Measurements from ENCODE around the gene GRAMD2A. TPM values are rescaled to one million over a fixed set of nuclear protein-coding genes. Genes with fewer than 3 reads are reported as not detected.

GRAMD2A gene
- total and polyA plus RNA-seq, 2 experiments from 2014 or later = 0.70 to 2.8 TPM

DNA sequence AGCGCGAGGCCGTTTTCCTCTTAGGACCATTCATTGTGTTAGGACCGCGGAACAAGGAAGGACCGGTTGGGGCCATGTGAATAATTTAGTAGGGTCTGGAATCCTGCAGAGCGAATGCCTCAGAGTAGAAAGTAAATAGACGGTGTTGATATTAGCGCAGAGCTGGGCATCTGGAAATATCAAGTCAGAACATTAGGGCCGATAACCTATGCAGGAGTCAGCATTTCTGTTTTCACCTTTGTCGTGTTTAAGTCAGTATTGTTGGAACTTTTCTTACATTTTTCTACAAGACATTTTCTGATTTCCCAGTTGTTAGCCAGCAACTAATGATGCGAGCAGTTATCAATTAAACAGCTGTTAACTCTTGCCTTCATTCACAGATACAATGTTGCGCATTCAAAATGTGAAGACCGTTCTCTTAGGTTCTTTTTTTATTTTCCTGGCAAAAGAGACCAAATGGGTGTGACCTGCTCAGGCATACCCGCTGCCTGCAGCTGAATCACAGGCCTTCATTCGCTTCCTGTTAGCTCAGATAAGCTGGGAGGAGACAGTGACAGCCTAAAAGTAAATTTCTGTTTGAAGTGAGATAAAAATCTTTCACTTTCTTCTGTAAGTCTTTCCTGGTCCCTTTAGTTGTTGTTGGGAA, 34.4 kb upstream of the GRAMD2A start:
- Histone ChIP-seq H3K9me2 (ENCODE audit: insufficient read depth) (no peaks in the 10 kb centered on the region), H3F3A (replicated peaks; ENCODE audit: low read depth) (peaks cover 12% of the 10 kb centered on the region), H2AFZ (0 out of 2 replicates have a peak overlapping the region, but pooled peaks have one; percentile 38), H4K20me1 (replicated peaks; ENCODE audit: insufficient read depth) (peaks cover 29% of the 10 kb centered on the region), H3K27ac (ENCODE audit: low read depth) (peak overlapping the region; percentile 96), H3K36me3 (ENCODE audit: insufficient read depth) (no peaks in the 10 kb centered on the region), H3K4me1 (ENCODE audit: insufficient read depth) (peaks cover 36% of the 10 kb centered on the region), H3K4me3 (peak overlapping the region; percentile 99), H3K79me2 (replicated peaks; ENCODE audit: insufficient read depth) (peaks cover 39% of the 10 kb centered on the region), H3K27me3 (ENCODE audit: insufficient read depth) (no peaks in the 10 kb centered on the region), H3K4me2 (peak overlapping the region; percentile 88)
- H3K27me3 Mint-ChIP-seq (ENCODE audit: insufficient read depth, low read depth, poor library complexity) = peaks cover 48% of the 10 kb centered on the region
- peak overlapping the region; percentile 94 for H3K27ac Mint-ChIP-seq
- ATAC-seq (no peak), DNase-seq (ENCODE audit: low spot score) (peak; percentile 74)
- H3K4me1 Mint-ChIP-seq = peaks cover 36% of the 10 kb centered on the region
- peaks cover 13% of the 10 kb centered on the region for H3K36me3 Mint-ChIP-seq (ENCODE audit: low read depth)
- H3K4me3 Mint-ChIP-seq = peak overlapping the region; percentile 96
- 0 out of 3 replicates have a peak, but pooled peaks cover 2% of the 10 kb centered on the region for H3K9me3 Mint-ChIP-seq
- TF ChIP-seq NANOG (IDR thresholded peaks at IDR 0.05; ENCODE audit: borderline replicate concordance) (no peak), ZNF114 (CRISPR knock-in tag; IDR thresholded peaks at IDR 0.05) (no peak), POLR2AphosphoS5 (IDR thresholded peaks at IDR 0.05; ENCODE audit: low read depth) (no peak), JUNB (IDR thresholded peaks at IDR 0.05; ENCODE audit: unreplicated experiment) (no peak)
- TF ChIP-seq, protein P1, sequence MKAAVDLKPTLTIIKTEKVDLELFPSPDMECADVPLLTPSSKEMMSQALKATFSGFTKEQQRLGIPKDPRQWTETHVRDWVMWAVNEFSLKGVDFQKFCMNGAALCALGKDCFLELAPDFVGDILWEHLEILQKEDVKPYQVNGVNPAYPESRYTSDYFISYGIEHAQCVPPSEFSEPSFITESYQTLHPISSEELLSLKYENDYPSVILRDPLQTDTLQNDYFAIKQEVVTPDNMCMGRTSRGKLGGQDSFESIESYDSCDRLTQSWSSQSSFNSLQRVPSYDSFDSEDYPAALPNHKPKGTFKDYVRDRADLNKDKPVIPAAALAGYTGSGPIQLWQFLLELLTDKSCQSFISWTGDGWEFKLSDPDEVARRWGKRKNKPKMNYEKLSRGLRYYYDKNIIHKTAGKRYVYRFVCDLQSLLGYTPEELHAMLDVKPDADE (IDR thresholded peaks at IDR 0.05) = no peak

DNA sequence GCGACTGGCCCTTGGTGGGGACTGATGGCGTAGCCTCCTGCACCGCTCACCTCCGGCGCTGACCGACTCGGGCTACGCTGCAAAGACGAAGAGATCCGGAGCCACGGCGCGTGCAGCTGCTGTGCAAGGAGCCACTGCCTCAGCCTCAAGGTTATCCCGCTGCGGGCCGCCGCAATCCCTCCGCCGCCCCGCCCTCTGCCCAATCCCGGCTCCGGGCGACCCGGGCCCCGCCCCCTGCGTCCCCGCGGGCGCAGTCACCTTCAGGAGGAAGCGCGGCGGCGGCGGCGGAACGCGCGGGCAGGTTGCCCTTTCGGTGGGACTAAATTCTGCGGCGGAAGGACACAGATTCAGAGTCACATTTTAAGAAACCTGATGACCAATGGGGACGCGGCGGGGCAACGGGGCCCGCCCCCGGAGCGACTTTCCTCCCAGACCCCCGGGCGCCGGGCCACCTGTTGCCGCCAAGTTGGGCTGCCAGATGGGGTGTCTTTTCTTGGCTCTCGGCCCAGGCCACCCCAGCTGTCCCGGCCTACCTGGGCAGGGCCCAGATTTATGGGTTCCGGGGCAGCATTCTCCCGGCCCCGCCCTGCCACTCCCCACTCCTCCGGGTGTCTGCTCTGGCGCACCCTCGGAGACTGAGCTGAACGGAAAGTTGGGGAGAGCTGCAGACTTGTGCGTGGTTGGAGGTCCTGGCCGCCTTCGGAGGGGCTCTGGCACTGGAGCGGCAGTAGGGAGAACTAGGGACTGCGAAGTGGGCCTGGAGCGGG, 33.7 kb upstream of the GRAMD2A start, which contains the start of gene PKM:
Gene PKM (minus strand): TSS at position 125 of the 767 bp plus-strand sequence. CDS start 12,093 bp downstream, outside the sequence.
- H4K20me1 ChIP-seq (replicated peaks; ENCODE audit: insufficient read depth) = peaks cover 33% of the 10 kb centered on the region
- TF ChIP-seq, protein P2, sequence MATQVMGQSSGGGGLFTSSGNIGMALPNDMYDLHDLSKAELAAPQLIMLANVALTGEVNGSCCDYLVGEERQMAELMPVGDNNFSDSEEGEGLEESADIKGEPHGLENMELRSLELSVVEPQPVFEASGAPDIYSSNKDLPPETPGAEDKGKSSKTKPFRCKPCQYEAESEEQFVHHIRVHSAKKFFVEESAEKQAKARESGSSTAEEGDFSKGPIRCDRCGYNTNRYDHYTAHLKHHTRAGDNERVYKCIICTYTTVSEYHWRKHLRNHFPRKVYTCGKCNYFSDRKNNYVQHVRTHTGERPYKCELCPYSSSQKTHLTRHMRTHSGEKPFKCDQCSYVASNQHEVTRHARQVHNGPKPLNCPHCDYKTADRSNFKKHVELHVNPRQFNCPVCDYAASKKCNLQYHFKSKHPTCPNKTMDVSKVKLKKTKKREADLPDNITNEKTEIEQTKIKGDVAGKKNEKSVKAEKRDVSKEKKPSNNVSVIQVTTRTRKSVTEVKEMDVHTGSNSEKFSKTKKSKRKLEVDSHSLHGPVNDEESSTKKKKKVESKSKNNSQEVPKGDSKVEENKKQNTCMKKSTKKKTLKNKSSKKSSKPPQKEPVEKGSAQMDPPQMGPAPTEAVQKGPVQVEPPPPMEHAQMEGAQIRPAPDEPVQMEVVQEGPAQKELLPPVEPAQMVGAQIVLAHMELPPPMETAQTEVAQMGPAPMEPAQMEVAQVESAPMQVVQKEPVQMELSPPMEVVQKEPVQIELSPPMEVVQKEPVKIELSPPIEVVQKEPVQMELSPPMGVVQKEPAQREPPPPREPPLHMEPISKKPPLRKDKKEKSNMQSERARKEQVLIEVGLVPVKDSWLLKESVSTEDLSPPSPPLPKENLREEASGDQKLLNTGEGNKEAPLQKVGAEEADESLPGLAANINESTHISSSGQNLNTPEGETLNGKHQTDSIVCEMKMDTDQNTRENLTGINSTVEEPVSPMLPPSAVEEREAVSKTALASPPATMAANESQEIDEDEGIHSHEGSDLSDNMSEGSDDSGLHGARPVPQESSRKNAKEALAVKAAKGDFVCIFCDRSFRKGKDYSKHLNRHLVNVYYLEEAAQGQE (IDR thresholded peaks at IDR 0.05; ENCODE audit: unreplicated experiment) = peak; percentile 50
- TF ChIP-seq POLR2AphosphoS5 (IDR thresholded peaks at IDR 0.05; ENCODE audit: low read depth) (peak; percentile 99), ZNF331 (CRISPR knock-in tag; IDR thresholded peaks at IDR 0.05; ENCODE audit: low read depth) (no peak), EZH2 (IDR thresholded peaks at IDR 0.05; ENCODE audit: low read depth, unreplicated experiment) (no peak), CREB1 (CRISPR knock-in tag; IDR thresholded peaks at IDR 0.05; ENCODE audit: low read depth) (peak; percentile 83), EZH2phosphoT487 (IDR thresholded peaks at IDR 0.05; ENCODE audit: unreplicated experiment) (no peak)
- TF ChIP-seq, protein P1 (IDR thresholded peaks at IDR 0.05) = 0 out of 2 replicates have a peak, but pooled peaks have one; percentile 23
- Mint-ChIP-seq H3K9me3 (0 out of 3 replicates have a peak, but pooled peaks cover 2% of the 10 kb centered on the region), H3K36me3 (ENCODE audit: low read depth) (peaks cover 13% of the 10 kb centered on the region), H3K27me3 (ENCODE audit: insufficient read depth, low read depth, poor library complexity) (peaks cover 46% of the 10 kb centered on the region), H3K4me3 (peak within 1 kb of the TSS; percentile 96), H3K4me1 (peaks cover 40% of the 10 kb centered on the region), H3K27ac (peak within 1 kb of the TSS; percentile 98)
- H3K4me2 ChIP-seq = peak within 1 kb of the TSS; percentile 97
- peaks cover 12% of the 10 kb centered on the region for H3F3A ChIP-seq (replicated peaks; ENCODE audit: low read depth)
- H3K36me3 ChIP-seq (ENCODE audit: insufficient read depth) = no peaks in the 10 kb centered on the region
- H3K27ac ChIP-seq (ENCODE audit: low read depth) = peak within 1 kb of the TSS; percentile 96
- peaks cover 41% of the 10 kb centered on the region for H3K4me1 ChIP-seq (ENCODE audit: insufficient read depth)
- peak; percentile 66 for ATAC-seq
- H3K79me2 ChIP-seq (replicated peaks; ENCODE audit: insufficient read depth) = peaks cover 46% of the 10 kb centered on the region
- H3K27me3 ChIP-seq (ENCODE audit: insufficient read depth) = no peaks in the 10 kb centered on the region
- no peaks in the 10 kb centered on the region for H3K9me2 ChIP-seq (ENCODE audit: insufficient read depth)
- H3K4me3 ChIP-seq = peak within 1 kb of the TSS; percentile 99
- peak; percentile 100 for DNase-seq (ENCODE audit: low spot score)
- H2AFZ ChIP-seq = 0 out of 2 replicates have a peak within 1 kb of the TSS, but pooled peaks have one; percentile 38

Measured in GM23338 (cell line).